DMS 273 (cell line): ENCODE data around the gene GJC1.

Experiments
- DNase-seq: peaks from one replicate; lab custom pipeline; 2025; ENCODE audit not compliant: unreplicated experiment; lab: John Stamatoyannopoulos, UW

Gene GJC1

DNA sequence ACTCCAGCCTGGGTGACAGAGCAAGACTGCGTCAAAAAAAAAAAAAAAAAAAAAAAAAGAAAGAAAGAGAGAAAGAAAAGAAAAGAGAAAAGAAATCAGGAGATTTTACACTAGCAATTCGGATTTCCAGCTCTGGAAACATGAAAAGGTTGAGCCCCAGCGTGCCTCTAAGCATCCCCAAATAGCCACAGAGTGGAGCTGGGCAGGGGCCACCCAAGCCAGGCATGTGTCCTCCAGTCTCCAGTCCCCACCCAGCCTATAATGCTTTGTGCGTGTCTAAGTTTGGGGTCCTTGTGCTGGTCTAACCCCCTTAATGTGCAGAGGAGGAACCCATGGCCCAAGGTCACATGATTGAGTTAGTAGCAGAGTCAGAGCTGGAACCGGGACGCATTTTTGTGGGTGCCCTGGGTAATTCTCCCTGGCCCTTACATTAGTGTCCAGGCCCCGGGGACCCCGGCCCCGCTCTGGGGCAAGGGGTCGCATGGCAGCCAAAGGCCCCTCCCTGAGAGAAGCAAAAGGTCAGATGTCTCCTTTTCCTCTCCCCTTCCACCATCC, 51.4 kb downstream of the GJC1 start:
- no peak for DNase-seq

DNA sequence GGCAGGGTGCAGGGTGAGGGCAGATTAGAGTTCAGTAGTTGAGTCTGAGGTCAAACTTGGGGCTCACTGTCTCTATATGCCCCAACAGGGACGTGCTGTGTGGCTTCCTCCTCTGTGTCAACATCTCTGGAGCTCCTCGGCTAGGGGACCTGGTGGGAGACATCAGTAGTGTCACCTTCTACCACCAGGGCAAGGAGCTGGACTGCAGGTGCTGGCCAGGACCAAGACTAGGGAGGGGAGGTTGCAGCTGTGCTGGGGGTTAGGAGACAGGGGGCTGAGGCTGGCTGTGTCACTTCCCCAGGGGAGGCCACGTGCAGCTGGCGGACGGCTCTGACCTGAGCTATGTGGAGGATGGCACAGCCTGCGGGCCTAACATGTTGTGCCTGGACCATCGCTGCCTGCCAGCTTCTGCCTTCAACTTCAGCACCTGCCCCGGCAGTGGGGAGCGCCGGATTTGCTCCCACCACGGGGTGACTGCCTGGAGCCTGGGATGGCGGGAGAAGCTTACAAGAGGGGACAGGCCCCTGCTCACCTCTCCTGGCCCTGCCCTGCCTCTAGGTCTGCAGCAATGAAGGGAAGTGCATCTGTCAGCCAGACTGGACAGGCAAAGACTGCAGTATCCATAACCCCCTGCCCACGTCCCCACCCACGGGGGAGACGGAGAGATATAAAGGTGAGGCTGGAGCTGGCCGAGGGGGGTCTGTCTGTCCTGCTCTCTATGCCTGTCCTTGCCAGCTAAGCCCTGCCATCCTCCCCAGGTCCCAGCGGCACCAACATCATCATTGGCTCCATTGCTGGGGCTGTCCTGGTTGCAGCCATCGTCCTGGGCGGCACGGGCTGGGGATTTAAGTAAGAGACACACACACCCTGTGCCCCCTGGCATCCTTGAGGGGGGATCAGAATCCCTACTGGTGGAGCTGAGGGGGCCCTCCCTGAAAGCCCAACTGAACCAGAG, 52.4 kb downstream of the GJC1 start:
- no peak for DNase-seq

DNA sequence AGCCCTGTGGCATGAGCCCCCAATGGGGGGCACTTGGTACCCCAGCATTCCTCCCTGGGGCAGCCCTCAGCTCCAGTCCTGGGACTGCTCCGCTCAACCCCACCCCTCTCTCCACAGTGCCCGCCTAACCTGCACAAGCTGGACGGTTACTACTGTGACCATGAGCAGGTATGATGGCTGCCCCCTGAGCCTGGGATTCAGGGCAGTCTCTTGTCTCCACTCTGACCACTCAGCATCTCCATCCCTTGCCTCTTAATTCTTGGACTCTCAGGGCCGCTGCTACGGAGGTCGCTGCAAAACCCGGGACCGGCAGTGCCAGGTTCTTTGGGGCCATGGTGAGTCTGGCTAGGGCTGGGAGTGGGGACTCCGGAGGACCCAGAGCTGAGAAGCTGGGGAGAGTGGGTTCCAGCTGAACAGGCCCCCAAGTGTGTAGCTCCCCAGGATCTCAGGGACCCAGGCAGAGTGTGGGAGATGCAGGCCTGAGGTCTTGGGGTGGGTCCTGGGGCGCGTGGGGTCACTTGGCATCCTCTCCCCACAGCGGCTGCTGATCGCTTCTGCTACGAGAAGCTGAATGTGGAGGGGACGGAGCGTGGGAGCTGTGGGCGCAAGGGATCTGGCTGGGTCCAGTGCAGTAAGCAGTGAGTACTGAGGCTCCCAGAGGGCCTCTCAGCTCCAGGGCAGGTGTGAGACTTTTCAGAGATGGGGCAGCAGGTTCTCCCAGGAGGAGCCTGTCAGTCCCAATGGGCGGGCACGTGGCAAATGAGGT, 53.3 kb downstream of the GJC1 start:
- no peak for DNase-seq

DNA sequence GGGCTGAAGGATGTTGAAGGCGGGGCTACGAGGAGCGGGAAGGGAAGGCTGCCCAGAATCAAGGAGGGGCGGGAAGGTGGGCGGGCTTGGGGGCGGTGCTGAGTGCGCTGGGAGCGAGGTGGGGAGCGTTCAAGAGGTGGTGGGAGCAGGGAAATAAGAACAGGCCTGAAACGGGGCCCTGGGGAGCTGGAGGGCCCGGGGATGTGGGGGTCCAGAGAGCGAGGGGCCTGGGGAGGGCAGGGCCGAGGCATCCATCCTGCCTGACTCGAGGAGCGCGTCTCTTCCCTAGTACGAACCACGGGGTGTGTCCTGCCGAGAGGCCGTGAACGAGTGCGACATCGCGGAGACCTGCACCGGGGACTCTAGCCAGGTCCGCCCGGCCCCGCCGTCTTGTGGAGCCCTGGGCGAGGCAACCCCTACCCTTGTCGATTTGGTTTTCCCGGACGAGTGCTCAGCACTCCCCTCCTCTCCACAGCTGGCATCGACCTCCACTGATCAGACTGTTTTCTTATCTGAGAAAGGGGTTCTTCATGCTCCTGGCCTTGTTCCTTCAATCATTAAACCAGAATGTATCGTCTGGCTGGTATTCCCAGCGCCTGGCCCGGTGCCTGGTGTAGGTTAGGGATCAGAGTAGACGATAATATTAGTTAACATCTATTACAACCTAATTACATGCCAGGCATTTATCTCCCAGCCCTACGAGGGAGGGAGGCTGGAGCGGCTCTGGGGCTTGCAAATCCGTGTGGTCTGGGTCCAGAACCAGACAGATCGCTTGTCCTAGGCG, 54.1 kb downstream of the GJC1 start:
- DNase-seq = peak; percentile 70

DNA sequence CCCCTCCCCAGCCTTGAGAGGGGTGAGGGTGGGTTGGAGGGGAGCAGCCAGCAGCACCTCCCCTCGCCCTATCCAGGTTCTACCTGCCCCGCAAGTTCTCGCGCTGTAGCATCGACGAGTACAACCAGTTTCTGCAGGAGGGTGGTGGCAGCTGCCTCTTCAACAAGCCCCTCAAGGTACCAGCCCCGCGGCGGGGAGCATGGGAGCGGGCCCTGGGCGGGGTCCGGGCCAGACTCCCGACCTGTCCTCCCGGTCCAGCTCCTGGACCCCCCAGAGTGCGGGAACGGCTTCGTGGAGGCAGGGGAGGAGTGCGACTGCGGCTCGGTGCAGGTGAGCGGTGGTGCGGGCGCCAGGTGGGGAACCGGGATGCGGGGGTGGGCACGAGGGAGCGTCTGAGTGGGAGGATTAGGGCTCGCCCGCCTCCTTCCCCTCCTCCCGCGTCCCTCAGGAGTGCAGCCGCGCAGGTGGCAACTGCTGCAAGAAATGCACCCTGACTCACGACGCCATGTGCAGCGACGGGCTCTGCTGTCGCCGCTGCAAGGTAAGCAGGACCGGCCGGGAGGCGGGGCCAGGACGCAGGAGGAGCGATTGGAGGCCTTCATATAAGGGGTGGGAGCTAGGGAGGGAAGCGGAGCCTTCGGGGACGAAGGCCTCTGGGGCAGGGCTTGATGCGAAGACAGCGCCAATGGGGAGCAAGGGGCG, 54.8 kb downstream of the GJC1 start:
- peak; percentile 99 for DNase-seq

DNA sequence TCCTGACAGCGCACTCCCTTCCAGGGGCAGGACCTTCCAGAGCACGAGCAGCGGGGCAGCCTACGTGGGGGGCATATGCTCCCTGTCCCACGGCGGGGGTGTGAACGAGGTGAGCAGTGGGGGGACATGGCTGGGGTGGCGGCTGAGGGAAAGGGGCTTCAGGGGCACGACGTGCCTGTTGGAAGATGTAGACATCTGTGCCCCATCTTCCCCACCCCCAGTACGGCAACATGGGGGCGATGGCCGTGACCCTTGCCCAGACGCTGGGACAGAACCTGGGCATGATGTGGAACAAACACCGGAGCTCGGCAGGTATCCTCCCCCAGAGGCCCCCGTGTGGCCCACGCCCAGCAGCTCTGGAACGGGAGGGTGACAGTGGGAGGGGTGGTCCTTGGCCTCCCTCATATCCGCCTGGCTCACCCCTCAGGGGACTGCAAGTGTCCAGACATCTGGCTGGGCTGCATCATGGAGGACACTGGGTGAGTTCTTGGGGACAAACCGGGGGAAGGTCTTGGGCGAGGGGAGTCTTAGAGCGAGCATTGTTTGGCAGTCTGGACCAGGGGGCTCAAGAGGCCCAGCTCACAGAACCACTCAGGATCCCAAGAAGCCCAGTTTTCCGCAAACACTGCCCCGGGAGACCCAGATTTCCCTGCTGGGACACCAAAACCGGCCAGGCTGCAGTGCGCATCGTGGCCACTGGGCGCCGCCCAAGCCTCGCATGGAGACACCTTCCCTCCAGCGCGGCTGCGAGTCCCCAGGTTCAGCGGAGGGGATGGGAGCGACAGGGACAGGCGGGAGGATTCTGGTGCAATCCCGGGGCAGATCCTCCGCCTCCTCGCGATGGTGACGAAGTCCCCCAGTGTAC, 55.6 kb downstream of the GJC1 start:
- peak; percentile 96 for DNase-seq

DNA sequence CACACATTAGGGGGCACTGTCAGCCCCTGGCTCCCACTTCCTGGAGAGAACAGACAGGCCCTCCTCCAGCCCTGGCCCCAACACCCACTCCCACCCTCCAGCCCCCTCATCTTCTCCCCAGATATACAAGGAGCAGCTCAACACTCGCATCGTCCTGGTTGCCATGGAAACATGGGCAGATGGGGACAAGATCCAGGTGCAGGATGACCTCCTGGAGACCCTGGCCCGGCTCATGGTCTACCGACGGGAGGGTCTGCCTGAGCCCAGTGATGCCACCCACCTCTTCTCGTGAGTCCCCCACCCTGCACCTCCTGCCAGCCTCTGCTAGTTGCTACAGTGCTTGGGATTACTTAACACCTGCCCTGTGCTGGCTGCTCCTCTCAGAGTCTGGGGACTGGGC, 56.9 kb downstream of the GJC1 start:
- DNase-seq = no peak

DNA sequence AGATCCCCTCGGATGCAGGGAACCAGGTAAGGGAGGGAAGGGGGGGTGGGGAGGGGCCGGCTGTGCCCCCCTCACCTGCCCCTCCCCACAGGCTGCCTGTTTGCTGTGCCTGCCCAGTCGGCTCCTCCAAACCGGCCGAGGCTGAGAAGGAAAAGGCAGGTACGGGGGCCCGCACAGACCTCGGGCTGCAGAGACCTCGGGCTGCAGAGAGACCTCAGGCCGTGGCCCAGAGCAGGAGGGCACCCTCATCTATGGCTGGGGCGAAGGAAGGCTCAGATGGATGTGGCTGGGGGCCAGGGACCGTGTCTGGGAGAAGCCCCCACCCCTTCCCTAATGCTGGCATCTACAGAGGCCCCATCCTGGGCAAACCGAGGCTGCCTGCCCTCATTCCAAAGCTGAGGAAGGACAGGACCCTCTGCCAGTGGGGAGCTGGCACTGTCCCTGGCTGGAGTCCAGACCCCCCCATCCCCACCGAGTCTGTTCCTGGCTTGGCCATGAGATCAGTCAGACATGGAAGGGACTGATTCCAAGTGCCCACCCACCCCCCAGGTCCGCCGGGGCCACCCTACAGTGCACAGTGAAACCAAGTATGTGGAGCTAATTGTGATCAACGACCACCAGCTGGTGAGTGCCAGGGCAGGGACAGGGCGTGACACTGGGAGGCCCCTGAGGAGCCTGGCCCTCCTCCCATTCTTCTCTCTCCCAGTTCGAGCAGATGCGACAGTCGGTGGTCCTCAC, 57.6 kb downstream of the GJC1 start:
- no peak for DNase-seq

DNA sequence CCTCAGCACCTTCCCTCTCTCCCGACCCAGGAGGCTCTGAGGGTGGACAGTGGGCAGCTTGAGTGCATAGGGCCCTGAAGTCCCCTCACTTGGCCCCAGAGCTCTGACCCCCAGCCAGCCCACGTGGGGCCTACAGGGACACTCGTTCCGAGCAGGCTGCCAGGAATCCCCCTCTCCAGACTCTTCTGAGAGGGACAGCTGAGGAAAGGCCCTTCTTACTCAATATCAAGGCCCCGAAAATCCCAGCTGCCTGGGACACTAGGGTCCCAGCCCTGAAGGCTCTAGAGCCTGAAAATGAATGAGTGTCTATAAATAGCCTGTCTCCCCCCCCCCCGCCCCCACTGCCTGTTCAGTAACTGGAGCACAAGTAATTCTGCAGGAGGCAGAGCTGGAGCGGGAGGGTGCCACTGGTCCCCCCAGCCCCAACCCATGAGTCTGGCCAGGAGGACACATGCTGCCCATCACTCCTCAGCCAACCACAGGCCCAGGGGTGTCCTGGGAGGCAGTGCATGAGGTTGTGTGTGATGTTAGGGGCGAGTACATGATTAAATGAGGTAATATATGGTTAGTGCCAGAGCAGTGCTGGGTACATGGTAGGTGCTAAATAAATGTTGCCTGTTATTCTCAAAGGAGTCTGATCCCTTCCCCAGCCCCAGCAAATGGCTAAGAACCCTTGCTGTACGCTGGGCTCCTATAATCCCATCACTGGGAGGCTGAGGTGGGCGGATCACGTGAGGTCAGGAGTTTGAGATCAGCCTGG, 59.7 kb downstream of the GJC1 start:
- no peak for DNase-seq

DNA sequence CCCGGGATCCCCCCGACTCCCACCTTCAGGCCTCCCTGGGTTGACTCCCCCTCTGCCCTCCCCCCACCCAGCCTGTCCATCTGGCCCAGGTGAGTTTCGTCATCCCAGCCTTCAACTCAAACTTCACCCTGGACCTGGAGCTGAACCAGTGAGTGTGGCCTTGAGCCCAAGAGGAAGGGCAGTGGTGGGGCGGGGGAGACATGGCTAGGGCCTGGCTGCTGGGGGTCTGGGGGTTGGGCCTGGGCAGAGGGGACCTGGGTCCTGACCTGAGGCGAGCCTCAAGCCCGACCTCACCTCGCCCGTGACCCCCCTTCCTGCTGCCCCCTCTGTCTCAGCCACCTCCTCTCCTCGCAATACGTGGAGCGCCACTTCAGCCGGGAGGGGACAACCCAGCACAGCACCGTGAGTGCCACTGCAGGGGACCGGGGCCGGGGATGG, 60.4 kb downstream of the GJC1 start:
- no peak for DNase-seq

DNA sequence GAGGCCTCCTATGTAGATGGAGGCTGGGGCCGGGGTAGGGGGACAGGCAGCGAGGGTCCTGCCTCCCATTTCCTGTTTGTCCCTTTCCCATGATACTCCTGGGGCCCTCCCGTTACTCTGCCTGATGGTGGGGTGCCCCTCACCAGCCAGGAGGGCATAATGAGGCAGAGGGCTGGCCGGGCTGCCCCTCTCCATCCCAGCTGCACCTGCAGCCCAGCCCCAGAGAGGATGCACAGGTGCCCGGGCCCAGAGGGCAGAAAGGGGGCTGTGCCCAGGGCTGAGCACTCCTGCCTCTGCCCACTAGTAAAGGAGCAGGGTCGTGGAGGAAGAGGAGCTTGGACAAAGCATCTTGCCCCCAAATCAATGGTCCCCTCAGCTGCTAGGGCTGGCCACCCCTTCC, 60.9 kb downstream of the GJC1 start:
- no peak for DNase-seq

DNA sequence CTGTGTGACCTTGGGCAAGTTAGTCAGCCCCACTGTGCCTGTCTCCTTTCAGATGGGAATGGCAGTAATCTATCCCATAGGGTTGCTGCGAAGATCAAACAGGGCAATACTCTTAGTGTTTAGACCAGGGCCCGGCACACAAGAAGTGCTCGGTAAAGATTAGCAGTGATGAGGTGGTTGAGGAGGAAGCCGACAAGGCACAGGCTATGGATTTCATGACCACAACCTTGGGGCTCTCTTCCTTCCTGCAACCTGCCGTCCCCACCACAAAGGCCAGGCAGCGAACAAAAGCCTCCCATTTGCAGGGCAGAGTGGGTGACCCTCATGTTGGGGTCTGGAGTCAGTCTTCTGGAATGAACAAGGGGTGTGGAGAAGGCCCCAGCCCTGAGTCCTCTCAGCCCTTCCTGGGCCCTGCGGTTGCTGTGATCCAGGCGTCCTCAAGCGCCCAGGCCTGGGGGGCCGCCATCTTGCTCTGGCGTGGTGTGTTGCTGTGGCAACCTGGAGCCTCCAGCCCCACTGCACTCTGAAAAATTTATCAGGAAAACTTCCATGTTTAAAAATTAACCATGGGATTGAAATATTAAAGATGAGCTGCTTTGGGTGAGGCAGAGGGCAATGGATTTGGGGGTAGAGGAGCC, 61.5 kb downstream of the GJC1 start:
- DNase-seq = no peak

DNA sequence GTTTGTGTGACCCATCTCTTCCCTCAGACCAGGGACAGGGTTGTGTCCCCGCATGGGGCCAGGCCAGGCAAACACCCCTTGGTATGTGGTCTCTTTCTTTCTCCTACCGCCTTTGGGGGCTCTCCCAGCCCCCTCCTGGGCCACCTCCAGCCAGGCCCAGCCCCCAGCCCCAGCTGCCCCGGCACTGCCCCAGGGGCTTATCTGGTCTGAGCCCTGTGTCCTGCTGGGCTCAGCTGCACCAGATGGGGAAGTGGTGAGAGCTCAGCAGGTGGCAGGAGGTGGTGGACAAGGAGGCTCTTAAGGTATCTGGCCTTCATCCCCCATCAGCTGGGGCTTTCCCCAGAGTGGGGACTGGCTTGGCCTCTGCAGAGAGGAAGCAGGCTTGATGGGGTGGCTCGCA, 62.6 kb downstream of the GJC1 start:
- DNase-seq = no peak

DNA sequence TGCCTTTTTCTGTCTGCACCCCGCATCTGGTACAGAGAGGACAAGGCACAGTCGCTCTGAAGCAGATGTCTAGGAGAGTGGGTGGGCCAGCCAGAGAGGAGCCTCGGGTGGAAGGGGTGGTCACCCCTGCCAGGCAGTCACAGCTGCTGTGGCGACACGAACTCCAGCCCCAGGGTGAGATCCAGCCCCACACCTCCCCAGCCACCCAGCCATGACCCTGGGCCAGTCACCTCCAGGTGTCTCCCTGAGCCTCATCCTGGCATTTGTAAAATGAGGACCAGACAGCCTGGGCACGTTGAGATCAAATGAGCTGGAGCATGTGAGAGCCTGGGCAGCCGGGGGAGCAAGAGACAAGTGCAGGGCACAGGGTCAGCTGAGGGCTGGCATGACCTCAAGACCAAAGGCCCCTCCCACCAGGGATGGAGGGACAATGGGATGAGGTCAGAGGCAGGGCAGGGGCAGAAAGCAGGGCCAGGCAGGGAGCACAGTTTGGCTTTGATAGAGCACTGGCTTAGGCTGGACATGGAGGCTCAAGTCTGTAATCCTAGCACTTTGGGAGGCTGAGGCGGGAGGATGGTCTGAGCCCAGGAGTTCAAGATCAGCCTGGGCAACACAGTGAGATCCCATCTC, 63.6 kb downstream of the GJC1 start:
- DNase-seq = peak; percentile 47

DNA sequence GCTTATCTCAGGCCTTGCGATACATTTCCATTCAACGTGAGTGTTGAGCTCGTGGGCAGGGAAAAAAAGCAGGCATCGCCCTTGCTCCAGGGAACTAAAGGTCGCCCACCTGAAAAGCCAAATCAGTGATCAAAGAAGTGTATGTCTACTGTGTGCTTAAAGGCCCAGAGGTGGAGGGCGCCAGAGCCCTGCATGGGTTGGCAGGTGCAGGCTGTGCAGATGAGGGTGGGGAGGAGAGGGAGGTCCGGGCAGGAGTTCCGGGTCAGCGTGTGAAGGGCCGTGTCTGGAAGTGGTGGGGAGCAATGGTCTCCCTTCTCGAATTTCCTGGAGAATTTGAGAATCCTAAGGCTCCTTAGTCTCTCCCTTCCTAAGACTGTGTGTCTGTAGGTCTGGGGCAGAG, 64.1 kb downstream of the GJC1 start:
- DNase-seq = no peak

DNA sequence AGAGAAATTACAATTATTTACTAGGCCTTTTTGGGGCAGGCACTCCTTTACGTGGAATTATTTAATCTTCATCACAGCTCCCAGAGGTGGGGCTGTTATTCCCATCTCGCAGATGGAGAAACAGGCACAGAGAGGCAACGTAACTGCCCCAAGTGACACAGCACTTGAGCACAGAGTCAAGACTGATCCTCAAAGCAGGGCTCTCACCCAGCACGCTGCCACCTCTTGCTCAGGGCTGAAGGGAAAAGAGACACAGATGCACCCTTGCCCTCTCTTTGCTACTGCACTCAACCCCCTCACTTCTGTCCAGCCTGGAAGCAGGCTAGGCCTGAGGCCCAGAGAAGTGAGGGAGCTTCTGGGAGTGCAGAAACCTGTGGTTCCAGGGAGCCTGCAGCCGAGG, 66.9 kb downstream of the GJC1 start:
- DNase-seq = no peak
